Islet precursor cell (in vitro differentiated cells): ENCODE measurements around the gene NRIP2.
A peak's percentile ranks its signal among the peaks of the same experiment; 100 is the strongest.
"Not testable (repeated sequence)": the region's sequence is repeated elsewhere in the genome, so short reads cannot be mapped to it uniquely, and the experiment has no call there.

ENCODE experiments used
- DNase-seq: peaks from one replicate; pipeline ENCODE4 v3.0.0-alpha.2; 2018

Gene NRIP2

GRCh38 chr12:2834581-2835491 lies at the start of gene NRIP2:
Gene NRIP2, minus strand, starts transcription at chr12:2835035. Its CDS starts 52 bp downstream, at chr12:2834983.
- peak; percentile 61 for DNase-seq

- no peak for DNase-seq
Measured at GRCh38 chr12:2879853-2880252, 45.0 kb upstream of the NRIP2 start.

GRCh38 chr12:2877953-2878732 lies 43.3 kb upstream of the NRIP2 start:
- DNase-seq: no peak

GRCh38 chr12:2877047-2877952 lies 42.5 kb upstream of the NRIP2 start, which contains the start of the genes FOXM1 and RHNO1:
Gene FOXM1, minus strand, starts transcription at chr12:2877174. Its CDS starts 2,696 bp downstream, at chr12:2874478.
Gene RHNO1, plus strand, starts transcription at chr12:2877223. Its CDS starts 8,144 bp downstream, at chr12:2885367.
- DNase-seq: peak; percentile 97

- DNase-seq: no peak
Measured at GRCh38 chr12:2876431-2877046, 41.7 kb upstream of the NRIP2 start.

GRCh38 chr12:2868986-2869632 lies 34.3 kb upstream of the NRIP2 start:
- not testable (repeated sequence) for DNase-seq

GRCh38 chr12:2864198-2864597 lies 29.4 kb upstream of the NRIP2 start:
- no peak for DNase-seq

- not testable (repeated sequence) for DNase-seq
Measured at GRCh38 chr12:2863402-2863801, 28.6 kb upstream of the NRIP2 start.

GRCh38 chr12:2862876-2863275 lies 28.0 kb upstream of the NRIP2 start:
- no peak for DNase-seq

- no peak for DNase-seq
Measured at GRCh38 chr12:2860170-2860569, 25.3 kb upstream of the NRIP2 start.

GRCh38 chr12:2858944-2859421 lies 24.1 kb upstream of the NRIP2 start:
- DNase-seq: no peak

GRCh38 chr12:2858334-2858733 lies 23.5 kb upstream of the NRIP2 start:
- no peak for DNase-seq

GRCh38 chr12:2857576-2857975 lies 22.7 kb upstream of the NRIP2 start:
- no peak for DNase-seq

- DNase-seq: peak; percentile 81
Measured at GRCh38 chr12:2857021-2857431, 22.2 kb upstream of the NRIP2 start, which contains the start of gene TEX52. Gene TEX52, minus strand, starts transcription at chr12:2857039. Its CDS starts 13 bp downstream, at chr12:2857026.

GRCh38 chr12:2856051-2856450 lies 21.2 kb upstream of the NRIP2 start:
- no peak for DNase-seq

GRCh38 chr12:2855546-2855945 lies 20.7 kb upstream of the NRIP2 start:
- no peak for DNase-seq

GRCh38 chr12:2854669-2855453 lies 20.0 kb upstream of the NRIP2 start:
- no peak for DNase-seq

GRCh38 chr12:2853626-2854025 lies 18.8 kb upstream of the NRIP2 start:
- DNase-seq: peak; percentile 97

- DNase-seq: no peak
Measured at GRCh38 chr12:2851931-2852330, 17.1 kb upstream of the NRIP2 start.

GRCh38 chr12:2845280-2845679 lies 10.4 kb upstream of the NRIP2 start:
- DNase-seq: peak; percentile 78
